ENCODE measurements around the gene WDR43.

The WDR43 gene

DNA sequence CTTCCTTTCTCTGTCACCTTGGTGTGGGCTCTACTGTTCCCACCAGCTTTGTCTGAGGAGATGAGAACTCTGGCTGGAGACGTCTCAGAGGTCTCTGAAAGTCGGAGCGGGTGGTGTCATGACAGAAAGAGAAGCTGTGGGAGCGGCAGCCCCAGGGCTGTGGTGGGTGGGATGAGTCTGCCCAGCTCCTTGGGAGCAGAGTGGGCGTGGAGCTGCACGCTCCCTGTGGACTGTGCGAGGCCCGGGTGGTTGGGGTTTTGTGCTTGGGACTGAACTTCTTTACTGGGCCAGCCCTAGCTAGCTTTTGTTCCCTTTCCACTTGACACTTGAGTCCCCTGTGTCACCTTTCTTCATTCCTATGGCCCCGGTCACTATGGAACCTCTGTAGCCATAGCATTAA is 97.0 kb downstream of the WDR43 start:
- in situ Hi-C loops (cut with MboI; ENCODE audit: low sequenced_read_pairs), result no loop called here

DNA sequence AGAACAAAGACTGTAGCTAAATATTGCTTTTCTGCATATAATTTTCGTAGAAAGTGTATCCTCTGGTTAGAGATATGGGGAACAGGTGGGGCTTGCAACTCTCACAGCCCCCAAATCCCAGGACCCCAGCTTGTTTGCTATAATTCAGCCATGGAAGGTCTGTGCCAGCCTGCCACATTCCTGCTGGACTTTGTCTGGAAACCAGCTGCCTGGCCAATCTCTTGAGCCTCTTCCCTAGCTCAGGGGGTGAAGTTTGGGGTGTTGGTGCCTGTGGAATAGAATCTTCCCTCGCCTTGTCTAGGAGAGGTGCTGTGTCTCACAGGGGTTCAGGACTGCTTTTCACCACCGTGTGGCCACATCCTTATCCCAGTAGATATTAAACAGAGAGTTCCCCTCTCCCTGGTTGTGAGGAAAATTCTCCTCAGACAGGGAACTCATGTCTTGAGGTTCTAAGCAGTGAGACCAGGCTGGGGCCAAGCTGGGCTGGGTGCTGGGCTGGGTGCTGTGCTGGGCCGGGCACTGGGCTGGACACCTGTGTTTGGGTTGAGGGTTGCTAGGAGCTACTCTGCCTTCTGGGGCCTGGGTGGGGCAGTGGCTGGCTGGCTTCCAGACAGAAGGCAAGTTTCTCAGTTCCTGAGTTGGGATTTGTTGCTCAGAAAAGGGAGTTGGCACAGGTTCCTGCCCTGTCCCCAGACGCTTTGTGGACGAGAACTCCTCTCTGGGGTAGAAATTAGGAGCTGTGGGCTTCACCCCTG is 98.9 kb downstream of the WDR43 start:
- in situ Hi-C loops (cut with MboI; ENCODE audit: low sequenced_read_pairs), result no loop called here

DNA sequence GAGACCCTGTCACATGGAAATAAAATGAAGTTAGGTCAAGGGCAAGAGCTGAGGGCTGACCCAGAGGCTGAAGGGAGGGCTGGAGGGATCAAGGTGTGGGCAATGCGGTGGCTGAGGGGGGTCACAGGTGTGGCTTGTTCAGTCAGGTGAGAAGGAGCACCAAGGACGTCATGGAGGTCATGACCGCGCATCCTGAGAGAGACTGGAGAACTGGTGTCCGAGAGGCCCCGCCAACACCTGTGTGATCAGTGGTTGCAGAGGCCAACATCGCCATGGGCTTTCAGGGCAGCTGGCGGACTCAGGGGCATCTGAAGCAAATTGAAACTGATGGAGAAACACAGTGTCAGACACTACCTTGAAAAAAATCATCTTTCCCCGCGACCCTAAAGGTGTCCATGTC is 99.6 kb downstream of the WDR43 start:
- in situ Hi-C loops (cut with MboI; ENCODE audit: low sequenced_read_pairs), result no loop called here

DNA sequence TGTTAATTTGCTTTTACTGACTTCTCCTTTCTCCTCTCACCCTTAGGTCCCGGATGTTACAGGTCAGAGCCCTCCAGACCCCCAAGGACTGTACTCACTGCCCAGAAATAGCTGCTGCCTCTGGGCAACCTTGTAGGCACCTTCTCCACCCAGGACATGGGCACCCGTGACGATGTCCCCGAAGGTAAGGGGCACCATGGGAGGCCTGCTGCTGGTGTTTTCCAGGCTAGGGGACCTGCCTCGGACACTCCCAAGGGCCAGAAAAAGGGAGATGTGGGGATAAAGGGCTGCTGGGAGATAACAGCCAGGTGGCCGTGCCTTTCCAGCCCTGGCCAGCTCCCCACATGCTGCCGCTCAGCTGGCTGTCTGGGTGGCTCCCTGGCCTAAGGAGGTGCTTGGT is 100.2 kb downstream of the WDR43 start:
- in situ Hi-C loops (cut with MboI; ENCODE audit: low sequenced_read_pairs), result no loop called here

DNA sequence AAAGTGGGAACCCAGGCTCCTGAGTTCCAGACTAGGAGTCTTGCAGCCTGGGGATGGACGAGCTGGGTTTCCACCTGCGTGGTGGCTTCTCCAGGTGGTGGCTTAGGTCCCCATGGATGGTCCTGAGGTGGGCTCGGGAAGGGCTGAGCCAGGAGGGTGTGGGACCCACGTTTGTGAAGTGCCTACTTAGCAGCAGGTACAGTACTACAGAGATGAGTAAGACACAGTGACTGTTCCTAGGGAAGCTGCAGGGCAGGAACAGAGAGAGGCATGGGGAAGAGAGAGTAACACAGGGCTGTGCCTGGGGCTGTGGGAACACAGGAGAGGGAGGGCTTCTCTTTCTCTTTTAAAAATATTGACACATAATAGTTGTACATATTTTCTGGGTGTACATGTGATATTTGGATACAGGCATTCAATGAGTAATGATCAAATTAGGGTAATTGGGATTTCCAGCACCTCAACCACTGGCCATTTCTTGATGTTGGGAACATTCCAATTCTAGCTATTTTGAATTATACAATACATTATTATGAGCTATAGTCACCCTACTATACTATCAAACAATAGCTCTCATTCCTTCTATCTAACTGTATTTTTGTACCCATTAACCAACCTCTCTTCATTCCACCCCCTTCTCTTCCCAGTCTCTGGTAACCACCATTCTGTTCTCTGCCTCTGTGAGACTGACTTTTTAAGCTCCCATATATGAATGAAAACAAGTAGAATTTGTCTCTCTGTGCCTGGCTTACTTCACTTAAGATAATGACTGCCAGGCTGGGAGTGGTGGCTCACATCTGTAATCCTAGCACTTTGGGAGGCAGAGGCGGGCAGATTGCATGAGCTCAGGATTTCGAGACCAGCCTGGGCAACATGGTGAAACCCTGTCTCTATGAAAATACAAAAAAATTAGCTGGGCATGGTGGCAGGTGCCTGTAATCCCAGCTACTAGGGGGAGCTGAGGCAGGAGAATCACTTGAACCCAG is 101.6 kb downstream of the WDR43 start:
- in situ Hi-C loops (cut with MboI; ENCODE audit: low sequenced_read_pairs), result no loop called here

DNA sequence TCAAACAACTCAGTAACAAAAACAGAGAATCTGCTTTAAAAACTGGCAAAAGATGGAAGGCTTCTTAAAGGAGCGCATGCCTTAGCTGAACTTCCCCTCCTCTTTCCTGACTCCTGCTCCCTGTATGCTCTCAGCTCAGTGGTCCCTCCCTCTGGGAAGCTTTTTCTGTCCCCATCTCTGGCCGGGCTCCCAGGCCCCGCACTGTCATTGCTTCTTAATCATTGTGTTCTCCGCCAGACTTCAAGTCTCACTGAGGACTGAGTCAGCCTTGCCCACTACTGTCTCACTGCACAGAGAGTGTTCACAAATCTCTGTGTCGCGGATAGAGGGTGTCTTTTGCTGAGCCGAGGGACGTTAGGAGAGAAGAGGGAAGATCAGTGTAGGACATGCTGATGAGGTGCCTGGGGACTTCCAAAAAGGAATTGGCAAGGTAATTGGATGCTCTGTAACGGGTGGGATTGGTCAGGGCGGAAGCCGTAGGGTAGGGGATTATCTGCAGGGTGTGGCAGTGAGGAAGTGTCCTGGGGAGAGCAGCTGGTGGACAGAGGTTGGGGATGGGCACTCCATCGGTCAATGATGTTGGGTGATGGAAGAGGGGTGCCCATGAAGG is 102.9 kb downstream of the WDR43 start:
- in situ Hi-C loops (cut with MboI; ENCODE audit: low sequenced_read_pairs), result no loop called here

Measured in HL-60/S4 treated with phorbol 12-myristate 13-acetate at 8.2 ng/mL for 4 days and 3 days (cell line).